Cerebellar nuclear complex (tissue), 1 donor: ENCODE measurements around the gene DNAJB1.
"Not testable (repeated sequence)": the region's sequence is repeated elsewhere in the genome, so short reads cannot be mapped to it uniquely, and the experiment has no call there.

Experiments
- DNase-seq, 2 experiments: peaks; one replicate each; lab custom pipeline; 2025; lab: John Stamatoyannopoulos, UW

Gene DNAJB1

GRCh38 chr19:14553042-14553938 is 35.1 kb upstream of the DNAJB1 start:
- peak in 1 of 2 experiments; percentile 64 for DNase-seq

- not testable (repeated sequence) for DNase-seq
Measured at GRCh38 chr19:14552006-14552360, 33.8 kb upstream of the DNAJB1 start.

- not testable (repeated sequence) for DNase-seq
Measured at GRCh38 chr19:14551134-14552005, 33.2 kb upstream of the DNAJB1 start.

GRCh38 chr19:14550201-14550754 is 32.1 kb upstream of the DNAJB1 start:
- no peak for DNase-seq

- DNase-seq = no peak
Measured at GRCh38 chr19:14545716-14546082, 27.5 kb upstream of the DNAJB1 start.

GRCh38 chr19:14544977-14545715 is 26.9 kb upstream of the DNAJB1 start:
- DNase-seq = peak; percentile 52 to 75

- no peak for DNase-seq
Measured at GRCh38 chr19:14544047-14544446, 25.9 kb upstream of the DNAJB1 start.

GRCh38 chr19:14542711-14543328 is 24.6 kb upstream of the DNAJB1 start:
- no peak for DNase-seq

- DNase-seq = not testable (repeated sequence)
Measured at GRCh38 chr19:14541979-14542378, 23.8 kb upstream of the DNAJB1 start.

GRCh38 chr19:14540741-14541525 is 22.7 kb upstream of the DNAJB1 start:
- no peak for DNase-seq

GRCh38 chr19:14536926-14537692 is 18.9 kb upstream of the DNAJB1 start:
- no peak for DNase-seq

- DNase-seq = no peak
Measured at GRCh38 chr19:14533450-14533849, 15.3 kb upstream of the DNAJB1 start.

- DNase-seq = no peak
Measured at GRCh38 chr19:14530506-14530905, 12.3 kb upstream of the DNAJB1 start.

- DNase-seq = no peak
Measured at GRCh38 chr19:14530005-14530348, 11.8 kb upstream of the DNAJB1 start.

- peak; percentile 99 to 100 for DNase-seq
Measured at GRCh38 chr19:14529254-14530004, 11.2 kb upstream of the DNAJB1 start, which contains the start of gene TECR. Gene TECR (plus strand): TSS chr19:14529594. CDS start chr19:14529697, 103 bp downstream.

GRCh38 chr19:14528419-14529253 is 10.4 kb upstream of the DNAJB1 start:
- DNase-seq = no peak

GRCh38 chr19:14526423-14526822 is 8.2 kb upstream of the DNAJB1 start:
- DNase-seq = no peak

GRCh38 chr19:14525729-14526128 is 7.5 kb upstream of the DNAJB1 start:
- DNase-seq = no peak
